ENCODE results near the gene SLC4A1AP.
"Not testable (repeated sequence)": the region's sequence is repeated elsewhere in the genome, so short reads cannot be mapped to it uniquely, and the experiment has no call there.

Gene SLC4A1AP

GRCh38 chr2:27672723-27673486, 9.2 kb downstream of the SLC4A1AP start:
- ChIA-PET POLR2A (interaction anchor here (1.5 kb wide), 1 partner anchor 9 kb away, joined by 11 read pairs; the partner anchor contains the start of genes SLC4A1AP and SUPT7L), CTCF (interaction anchor here (0.9 kb wide), 1 partner anchor 11 kb away, joined by 3 read pairs; no protein-coding TSS in a partner anchor)
- TF ChIP-seq BHLHE40 (IDR thresholded peaks at IDR 0.05; ENCODE audit: borderline replicate concordance) = no peak
- no peak for TF ChIP-seq SUZ12 (IDR thresholded peaks at IDR 0.05)
- TF ChIP-seq TARDBP (IDR thresholded peaks at IDR 0.05) = no peak
- TF ChIP-seq FOXK2 (IDR thresholded peaks at IDR 0.05) = no peak
- TF ChIP-seq LEF1 (IDR thresholded peaks at IDR 0.05; ENCODE audit: borderline replicate concordance) = no peak
- no peak for TF ChIP-seq CTBP1 (IDR thresholded peaks at IDR 0.05; ENCODE audit: borderline replicate concordance)
- TF ChIP-seq ZNF384 (IDR thresholded peaks at IDR 0.05) = no peak
- TF ChIP-seq SP1 (IDR thresholded peaks at IDR 0.05) = no peak
- TF ChIP-seq ARNT (IDR thresholded peaks at IDR 0.05) = no peak
- no peak for TF ChIP-seq HDGF (IDR thresholded peaks at IDR 0.05; ENCODE audit: borderline replicate concordance)
- TF ChIP-seq NFRKB (IDR thresholded peaks at IDR 0.05) = no peak
- TF ChIP-seq ELF4 (IDR thresholded peaks at IDR 0.05) = no peak
- DNase-seq (ENCODE audit: extremely low spot score) = no peak

GRCh38 chr2:27680571-27680970, 16.9 kb downstream of the SLC4A1AP start:
- ChIA-PET CTCF (no interaction called here), POLR2A (no interaction called here)
- no peak for DNase-seq (ENCODE audit: extremely low spot score)
- TF ChIP-seq L3MBTL2 (conservative IDR thresholded peaks at IDR 0.05) (no peak), SUZ12 (IDR thresholded peaks at IDR 0.05) (no peak), CTBP1 (IDR thresholded peaks at IDR 0.05; ENCODE audit: borderline replicate concordance) (no peak)

GRCh38 chr2:27681841-27682240, 18.2 kb downstream of the SLC4A1AP start:
- no peak for DNase-seq (ENCODE audit: extremely low spot score)
- TF ChIP-seq L3MBTL2 (conservative IDR thresholded peaks at IDR 0.05) = no peak
- no peak for TF ChIP-seq SP1 (IDR thresholded peaks at IDR 0.05)
- TF ChIP-seq FOXA1 (IDR thresholded peaks at IDR 0.05) = no peak
- no peak for TF ChIP-seq ELF4 (IDR thresholded peaks at IDR 0.05)
- TF ChIP-seq FOXK2 (IDR thresholded peaks at IDR 0.05) = no peak
- no peak for TF ChIP-seq ZNF384 (IDR thresholded peaks at IDR 0.05)
- no peak for TF ChIP-seq LEF1 (IDR thresholded peaks at IDR 0.05; ENCODE audit: borderline replicate concordance)
- no peak for TF ChIP-seq PKNOX1 (IDR thresholded peaks at IDR 0.05)
- TF ChIP-seq CTBP1 (IDR thresholded peaks at IDR 0.05; ENCODE audit: borderline replicate concordance) = no peak
- no peak for TF ChIP-seq FOXM1 (IDR thresholded peaks at IDR 0.05; ENCODE audit: borderline replicate concordance)
- no peak for TF ChIP-seq SUZ12 (IDR thresholded peaks at IDR 0.05)
- TF ChIP-seq ARNT (IDR thresholded peaks at IDR 0.05) = no peak
- POLR2A ChIA-PET = interaction anchor here (1.1 to 2.1 kb wide), 2 partner anchors 18 to 272 kb away, joined by 5 to 8 read pairs; partner anchors contain the start of genes PPM1G, SLC4A1AP and SUPT7L
- CTCF ChIA-PET = interaction anchor here (0.5 to 2.2 kb wide), 4 partner anchors 21 to 912 kb away, joined by 3 to 10 read pairs (median 4); no protein-coding TSS in a partner anchor

GRCh38 chr2:27682334-27682771, 18.7 kb downstream of the SLC4A1AP start:
- DNase-seq (ENCODE audit: extremely low spot score) = not testable (repeated sequence)
- CTCF ChIA-PET = interaction anchor here (0.5 to 2.2 kb wide), 4 partner anchors 21 to 410 kb away, joined by 3 to 10 read pairs (median 4); no protein-coding TSS in a partner anchor
- POLR2A ChIA-PET = interaction anchor here (1.1 to 2.1 kb wide), 2 partner anchors 19 to 273 kb away, joined by 5 to 8 read pairs; partner anchors contain the start of genes PPM1G, SLC4A1AP and SUPT7L

- TF ChIP-seq SP1 (IDR thresholded peaks at IDR 0.05) (no peak), PKNOX1 (IDR thresholded peaks at IDR 0.05) (peak; percentile 30; the same call in 1 of the 2 replicates)
- peak; percentile 70 for DNase-seq (ENCODE audit: extremely low spot score)
- ChIA-PET POLR2A (interaction anchor here (2.1 kb wide), 1 partner anchor 274 kb away, joined by 8 read pairs; the partner anchor contains the start of gene PPM1G), CTCF (interaction anchor here (0.6 to 2.2 kb wide), 26 partner anchors 8 to 832 kb away, joined by 3 to 11 read pairs (median 3); partner anchors contain the start of genes SLC4A1AP and SUPT7L)
These were observed 19.8 kb downstream of the SLC4A1AP start for GRCh38 chr2:27683390-27684071.

- CTCF ChIA-PET = interaction anchor here (1.5 kb wide), 1 partner anchor 19 kb away, joined by 4 read pairs; no protein-coding TSS in a partner anchor
- POLR2A ChIA-PET; DNase-seq (ENCODE audit: extremely low spot score): not testable (repeated sequence)
These were observed 21.3 kb downstream of the SLC4A1AP start for GRCh38 chr2:27685006-27685405.

- DNase-seq (ENCODE audit: extremely low spot score) = no peak
- TF ChIP-seq ZNF384 (IDR thresholded peaks at IDR 0.05) (no peak), FOXA1 (IDR thresholded peaks at IDR 0.05) (no peak), HDGF (IDR thresholded peaks at IDR 0.05; ENCODE audit: borderline replicate concordance) (no peak), NFRKB (IDR thresholded peaks at IDR 0.05) (no peak), SP1 (IDR thresholded peaks at IDR 0.05) (no peak)
- CTCF ChIA-PET = interaction anchor here (1.5 kb wide), 1 partner anchor 18 kb away, joined by 4 read pairs; no protein-coding TSS in a partner anchor
- POLR2A ChIA-PET = no interaction called here
These were observed 21.9 kb downstream of the SLC4A1AP start for GRCh38 chr2:27685577-27685976.
